Skin of body (tissue), 3 donors: ENCODE measurements around the gene RPS8. TPM values are rescaled to one million over a fixed set of nuclear protein-coding genes. Genes with fewer than 3 reads are reported as not detected.
A peak's percentile ranks its signal among the peaks of the same experiment; 100 is the strongest.
"Not testable (repeated sequence)": the region's sequence is repeated elsewhere in the genome, so short reads cannot be mapped to it uniquely, and the experiment has no call there.

Experiments
- DNase-seq: peaks from one replicate; lab custom pipeline; 2025; lab: John Stamatoyannopoulos, UW
- small RNA-seq: library from RNA; depleted of rRNA; stranded (forward); fragments of <200 nt; gene quantifications from one replicate; pipeline ENCODE3, GENCODE V24; 2014; ENCODE audit warnings: low replicate concordance
- total RNA-seq: library from RNA; depleted of rRNA; stranded (reverse); fragments of >200 nt; gene quantifications from one replicate; pipeline ENCODE4 v1.2.3, GENCODE V29; 2014

RPS8 gene
- total RNA-seq, 1 donor from 2014 or later, result 1,591 TPM

DNA sequence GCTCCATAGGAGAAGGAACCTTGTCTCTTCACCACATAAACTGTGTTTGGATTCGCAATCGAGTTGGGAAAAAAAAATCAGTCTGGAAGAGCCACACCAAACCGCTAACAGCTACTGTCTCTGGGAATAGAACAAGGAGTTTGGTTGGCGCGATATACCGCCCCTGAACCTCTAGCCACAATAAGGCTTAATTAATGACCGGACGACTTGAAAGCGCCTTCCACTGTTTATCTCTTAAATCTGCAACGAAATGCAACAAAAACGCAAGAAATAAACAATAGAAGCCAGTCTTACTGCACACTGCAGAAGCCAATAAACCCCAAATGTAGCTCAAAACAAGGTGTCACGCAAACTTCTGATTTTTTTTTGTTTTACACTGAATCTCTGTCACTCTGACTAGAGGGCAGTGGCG, 43.9 kb downstream of the RPS8 start:
- peak; percentile 66 for DNase-seq

DNA sequence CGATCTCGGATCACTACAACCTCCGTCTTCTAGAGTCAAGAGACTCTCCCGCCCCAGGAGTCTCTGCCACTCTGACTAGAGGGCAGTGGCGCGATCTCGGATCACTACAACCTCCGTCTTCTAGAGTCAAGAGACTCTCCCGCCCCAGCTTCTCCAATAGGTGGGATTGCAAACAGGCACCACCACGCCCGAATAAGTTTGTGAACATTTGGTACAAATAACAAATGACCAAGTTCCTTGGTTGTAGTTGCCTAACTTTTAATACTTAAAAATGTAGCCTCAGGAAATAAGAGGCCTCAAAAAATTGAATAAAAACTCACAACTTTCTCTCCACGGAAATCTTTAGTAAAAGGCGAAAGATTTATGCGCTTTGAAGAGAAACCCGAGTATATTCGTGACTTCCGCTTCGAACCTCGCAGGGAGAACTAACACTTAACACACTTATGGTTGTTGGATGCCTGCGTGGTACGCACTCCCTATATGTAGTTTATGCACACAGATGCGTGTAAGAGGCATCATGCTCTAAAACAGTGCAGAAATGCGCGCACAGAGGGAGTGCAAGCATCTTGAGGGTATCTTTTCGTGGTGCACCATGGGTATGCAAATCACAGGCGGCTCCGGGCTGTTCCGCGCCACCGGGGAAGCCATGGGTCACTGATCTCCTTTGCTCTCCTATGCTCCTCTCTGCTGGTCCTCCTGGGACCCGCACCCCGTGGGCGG, 44.4 kb downstream of the RPS8 start:
- peak; percentile 91 for DNase-seq

DNA sequence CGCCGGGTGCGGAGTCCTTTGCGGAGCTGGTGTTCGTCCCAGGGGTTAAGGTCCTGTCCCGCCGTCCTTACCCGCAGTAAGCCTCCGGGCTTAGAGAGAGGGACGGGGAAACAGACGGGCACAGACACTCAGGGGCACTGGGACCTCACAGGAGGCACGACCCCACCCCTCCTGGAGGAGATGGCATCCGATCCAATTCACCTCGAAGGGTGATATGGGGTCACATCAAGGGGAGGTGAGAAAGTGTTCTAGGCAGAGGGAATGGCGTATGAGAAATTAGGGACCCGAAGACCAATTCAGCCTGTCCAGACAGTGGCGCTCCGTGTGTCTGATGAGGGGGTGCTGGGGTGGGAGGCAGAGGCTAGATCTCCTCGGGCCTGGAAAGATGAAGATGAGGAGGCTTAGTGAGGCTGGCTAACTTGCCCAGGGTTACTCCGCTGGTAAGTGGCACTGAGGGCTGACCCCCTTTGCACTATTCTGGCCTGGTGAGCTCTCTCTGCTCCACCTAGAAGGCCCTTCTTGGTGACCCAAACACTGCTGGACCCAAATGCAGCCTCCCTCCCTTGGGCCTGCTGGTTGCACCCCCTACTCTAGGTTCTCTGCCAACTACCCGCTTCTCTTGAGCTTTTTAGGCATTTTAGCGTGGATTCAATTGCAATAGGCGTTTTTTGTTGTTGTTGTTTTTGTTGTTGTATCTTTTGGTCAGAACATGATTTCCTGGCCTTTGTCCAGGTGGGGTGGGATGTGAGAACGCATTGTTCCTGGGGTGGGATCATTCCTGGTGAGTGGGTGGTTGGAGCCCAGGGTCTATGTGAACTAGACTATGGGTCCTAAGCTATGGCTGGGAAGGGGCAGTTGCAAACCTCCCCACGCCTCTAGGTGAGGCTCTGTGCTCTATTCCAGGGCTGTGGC, 45.2 kb downstream of the RPS8 start:
- no peak for DNase-seq

DNA sequence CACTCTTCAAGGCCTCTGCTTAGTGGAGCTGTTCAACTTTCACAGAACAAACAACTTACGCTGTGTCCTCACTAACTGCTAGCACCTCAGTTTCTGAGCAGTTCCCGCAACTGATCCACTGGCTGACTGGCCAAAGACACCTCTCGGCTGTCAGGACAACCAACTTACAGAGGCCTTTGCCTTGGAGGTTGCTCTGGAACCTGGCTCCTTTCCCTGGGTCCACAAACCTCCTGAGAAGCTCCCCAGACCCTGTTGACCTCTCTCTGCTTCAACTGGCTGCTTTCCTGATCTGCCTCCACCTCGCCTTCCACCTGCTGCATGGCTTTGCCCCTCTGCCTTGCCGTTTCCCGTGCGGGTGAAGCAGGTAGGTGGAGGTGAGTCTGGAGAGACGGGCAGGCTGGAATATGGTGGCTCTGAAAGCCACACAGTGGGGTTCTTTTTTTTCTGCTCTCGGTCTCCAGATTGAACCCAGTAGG, 45.9 kb downstream of the RPS8 start:
- DNase-seq, result no peak

DNA sequence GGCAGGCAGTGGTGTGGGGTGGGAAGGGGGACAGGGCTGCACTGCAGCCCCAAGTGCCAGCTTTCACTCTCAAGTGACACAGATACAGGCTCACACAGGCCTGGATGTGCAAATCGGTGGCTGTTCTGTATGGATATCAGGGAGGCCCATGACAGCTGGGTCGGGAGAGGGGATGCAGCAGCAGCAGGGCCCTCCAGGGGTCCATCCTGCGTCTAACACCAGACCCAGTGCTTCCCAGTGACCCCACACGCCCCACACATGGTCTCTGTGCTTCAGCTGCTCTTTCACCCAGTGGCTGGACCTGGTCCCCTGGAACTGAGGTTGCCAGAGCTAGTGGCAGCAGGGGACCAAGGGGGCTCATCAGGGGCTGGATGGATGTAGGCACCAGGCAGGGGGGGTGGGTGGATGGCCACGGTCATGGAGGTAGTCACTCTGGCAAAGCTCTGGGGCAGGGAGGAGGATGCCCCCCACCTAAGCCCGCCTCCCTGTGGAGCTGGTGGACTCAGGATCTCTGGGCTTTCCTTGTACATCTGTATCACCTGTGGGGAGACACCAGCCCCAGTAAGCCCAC, 46.9 kb downstream of the RPS8 start:
- DNase-seq, result no peak

DNA sequence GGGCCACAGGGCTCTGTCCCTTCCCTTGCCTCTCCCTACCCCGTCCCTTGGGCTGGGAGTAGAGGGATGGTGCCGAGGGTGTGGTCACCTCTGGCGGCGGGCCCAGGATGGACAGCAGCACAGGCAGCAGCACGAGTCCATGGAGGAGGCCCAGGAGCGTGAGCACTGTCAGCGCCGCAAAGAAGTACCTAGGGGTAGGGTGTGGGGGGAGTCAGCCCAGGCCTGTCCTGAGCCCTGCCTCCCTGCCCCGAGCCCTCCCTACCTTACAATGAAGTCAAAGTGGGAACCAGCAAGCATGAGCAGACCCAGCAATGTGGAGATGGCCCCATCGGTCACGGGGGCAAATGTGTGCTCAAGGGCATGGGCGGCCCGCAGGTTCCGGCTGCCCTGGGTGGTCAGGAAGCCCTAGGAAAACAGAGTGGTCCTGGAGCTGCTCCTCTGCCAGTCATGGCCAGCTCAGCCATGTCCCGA, 47.7 kb downstream of the RPS8 start:
- no peak for DNase-seq

DNA sequence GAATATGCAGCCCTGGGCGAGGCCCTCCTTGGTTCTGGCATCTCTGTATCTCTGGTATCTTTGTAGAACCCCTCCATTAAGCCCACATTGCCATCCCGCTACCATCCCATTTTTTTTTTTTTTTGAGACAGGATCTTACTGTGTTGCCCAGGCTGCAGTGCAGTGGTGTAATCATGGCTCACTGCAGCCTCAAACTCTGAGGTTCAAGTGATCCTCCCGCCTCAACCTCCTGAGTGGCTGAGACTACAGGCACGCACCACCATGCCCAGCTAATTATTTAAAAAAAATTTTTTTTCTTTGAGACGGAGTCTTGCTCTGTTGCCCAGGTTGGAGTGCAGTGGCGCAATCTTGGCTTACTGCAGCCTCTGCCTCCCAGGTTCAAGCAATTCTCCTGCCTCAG, 49.1 kb downstream of the RPS8 start:
- not testable (repeated sequence) for DNase-seq

- no peak for DNase-seq
Observed at GRCh38 chr1:44826375-44827196, 51.2 kb downstream of the RPS8 start.

- no peak for DNase-seq
Observed at GRCh38 chr1:44827197-44828002, 52.1 kb downstream of the RPS8 start.

DNA sequence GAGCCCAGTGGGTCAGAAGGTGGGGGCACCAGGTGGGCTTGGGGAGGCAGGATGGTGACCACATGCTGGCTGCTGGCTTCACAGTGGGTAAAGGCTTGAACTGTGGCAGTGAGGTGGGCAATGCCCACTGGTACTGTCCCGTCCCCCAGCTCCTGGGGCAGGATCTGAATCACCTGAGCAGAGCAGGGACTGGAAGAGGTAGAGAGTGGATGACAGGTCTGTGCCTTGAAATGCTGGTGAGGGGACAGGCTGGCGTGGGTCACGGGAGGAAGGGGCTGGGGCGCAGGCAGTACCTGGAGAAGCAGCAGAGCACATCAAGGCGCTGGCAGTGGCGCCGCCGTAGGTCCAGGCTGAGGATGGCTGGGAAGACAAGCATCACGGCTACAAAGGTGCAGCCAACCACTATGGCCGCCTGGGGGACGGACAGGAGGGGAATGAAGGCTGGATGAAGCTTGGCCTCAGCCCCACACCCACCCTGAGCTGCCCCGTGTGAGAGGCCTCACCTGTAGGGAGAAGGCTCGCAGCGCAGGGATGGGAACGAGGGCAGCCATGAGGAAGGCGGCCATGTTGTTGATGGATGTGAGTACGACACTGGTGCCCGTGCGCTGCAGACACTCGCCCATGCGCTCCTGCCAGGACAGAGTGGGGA, 52.8 kb downstream of the RPS8 start:
- DNase-seq, result no peak

Small RNA genes lying within 50 kb of the gene (small RNA-seq; reads per million reads assigned to genes)
- gene RNU5D-1 (47.6 reads per million, percentile 95 among the genes with 10 or more reads in this experiment), gene SNORD38A (93.2 reads per million, percentile 96 among the genes with 10 or more reads in this experiment), gene SNORD38B (not detected), gene SNORD46 (2,688 reads per million, percentile 99 among the genes with 10 or more reads in this experiment), gene SNORD55 (not detected)

Other genes starting within 250 kb of the RPS8 start
- gene TMEM53, start 101.1 kb upstream of the RPS8 start, total RNA-seq, result 2.2 TPM
- gene ARMH1, start 100.8 kb upstream of the RPS8 start, total RNA-seq, result 3.6 TPM
- gene RNU5D-1, start 44.4 kb upstream of the RPS8 start, total RNA-seq, result not detected
- gene KIF2C, start 35.7 kb upstream of the RPS8 start, total RNA-seq, result 10.1 TPM
- 0.10 TPM for gene BEST4, start 12.6 kb downstream of the RPS8 start, total RNA-seq
- 26.1 TPM for gene PLK3, start 24.8 kb downstream of the RPS8 start, total RNA-seq
- gene DYNLT4, start 31.8 kb downstream of the RPS8 start, total RNA-seq, result not detected
- 3.5 TPM for gene BTBD19, start 33.0 kb downstream of the RPS8 start, total RNA-seq
- gene PTCH2, start 67.7 kb downstream of the RPS8 start, total RNA-seq, result 7.2 TPM
- 29.3 TPM for gene EIF2B3, start 211.1 kb downstream of the RPS8 start, total RNA-seq
- gene HECTD3, start 235.8 kb downstream of the RPS8 start, total RNA-seq, result 15.9 TPM
- gene UROD, start 236.7 kb downstream of the RPS8 start, total RNA-seq, result 71.9 TPM